NCI-H2227 (cell line): ENCODE data around the gene ZBTB7B.

Experiments used
- DNase-seq: peaks from one replicate; lab custom pipeline; 2025; ENCODE audit not compliant: unreplicated experiment; lab: John Stamatoyannopoulos, UW

The ZBTB7B gene

GRCh38 chr1:155003227-155003765, 694 bp downstream of the ZBTB7B start:
- no peak for DNase-seq

- DNase-seq: no peak
These were observed 1.3 kb downstream of the ZBTB7B start for GRCh38 chr1:155003766-155004351.

GRCh38 chr1:155004352-155005075, 1.9 kb downstream of the ZBTB7B start:
- DNase-seq: no peak

- DNase-seq: no peak
These were observed 2.7 kb downstream of the ZBTB7B start for GRCh38 chr1:155005076-155006011.

GRCh38 chr1:155006601-155007101, 4.0 kb downstream of the ZBTB7B start:
- DNase-seq: peak; percentile 61

- no peak for DNase-seq
These were observed 4.7 kb downstream of the ZBTB7B start for GRCh38 chr1:155007251-155007828.

- DNase-seq: no peak
These were observed 5.7 kb downstream of the ZBTB7B start for GRCh38 chr1:155008015-155008941.

GRCh38 chr1:155009221-155009711, 6.7 kb downstream of the ZBTB7B start:
- no peak for DNase-seq

GRCh38 chr1:155009742-155010141, 7.1 kb downstream of the ZBTB7B start:
- DNase-seq: no peak

- no peak for DNase-seq
These were observed 7.8 kb downstream of the ZBTB7B start for GRCh38 chr1:155010211-155010918.

- DNase-seq: no peak
These were observed 8.4 kb downstream of the ZBTB7B start for GRCh38 chr1:155011004-155011416.

GRCh38 chr1:155011437-155012025, 8.9 kb downstream of the ZBTB7B start:
- DNase-seq: no peak

GRCh38 chr1:155012026-155012546, 9.5 kb downstream of the ZBTB7B start:
- DNase-seq: peak; percentile 95

GRCh38 chr1:155012776-155013602, 10.4 kb downstream of the ZBTB7B start:
- DNase-seq: no peak

GRCh38 chr1:155013632-155014031, 11.0 kb downstream of the ZBTB7B start:
- no peak for DNase-seq

GRCh38 chr1:155014709-155015508, 12.3 kb downstream of the ZBTB7B start:
- no peak for DNase-seq
